ENCODE data around the gene PI4KA.

PI4KA gene

DNA sequence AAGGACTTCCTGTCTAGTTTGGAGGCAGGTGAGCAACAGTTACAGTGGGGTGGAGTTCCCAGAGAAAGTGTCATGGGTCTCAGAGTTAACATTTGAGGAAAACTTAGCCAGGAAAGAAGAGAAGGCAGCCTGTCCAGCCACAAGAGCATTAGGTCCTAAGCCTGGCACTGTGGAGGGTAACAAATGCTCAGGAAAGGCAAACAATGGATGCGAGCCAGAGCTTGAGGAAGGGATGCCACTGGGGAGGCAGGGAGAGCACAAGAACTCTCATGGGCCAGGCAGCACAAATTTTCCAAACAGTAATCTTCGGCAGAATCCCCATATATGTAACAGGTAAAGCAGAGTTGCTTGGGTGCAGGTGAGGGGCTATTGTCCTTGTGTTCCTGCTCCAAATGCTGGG is 92.7 kb downstream of the PI4KA start:
- no peak for ATAC-seq
- no peak for TF ChIP-seq RARB (CRISPR knock-in tag; IDR thresholded peaks at IDR 0.05)
- TF ChIP-seq ZFP30 (CRISPR knock-in tag; IDR thresholded peaks at IDR 0.05) = no peak
- TF ChIP-seq, protein P1, sequence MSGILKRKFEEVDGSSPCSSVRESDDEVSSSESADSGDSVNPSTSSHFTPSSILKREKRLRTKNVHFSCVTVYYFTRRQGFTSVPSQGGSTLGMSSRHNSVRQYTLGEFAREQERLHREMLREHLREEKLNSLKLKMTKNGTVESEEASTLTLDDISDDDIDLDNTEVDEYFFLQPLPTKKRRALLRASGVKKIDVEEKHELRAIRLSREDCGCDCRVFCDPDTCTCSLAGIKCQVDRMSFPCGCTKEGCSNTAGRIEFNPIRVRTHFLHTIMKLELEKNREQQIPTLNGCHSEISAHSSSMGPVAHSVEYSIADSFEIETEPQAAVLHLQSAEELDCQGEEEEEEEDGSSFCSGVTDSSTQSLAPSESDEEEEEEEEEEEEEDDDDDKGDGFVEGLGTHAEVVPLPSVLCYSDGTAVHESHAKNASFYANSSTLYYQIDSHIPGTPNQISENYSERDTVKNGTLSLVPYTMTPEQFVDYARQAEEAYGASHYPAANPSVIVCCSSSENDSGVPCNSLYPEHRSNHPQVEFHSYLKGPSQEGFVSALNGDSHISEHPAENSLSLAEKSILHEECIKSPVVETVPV (CRISPR knock-in tag; IDR thresholded peaks at IDR 0.05) = no peak
- TF ChIP-seq ARNTL (CRISPR knock-in tag; IDR thresholded peaks at IDR 0.05; ENCODE audit: borderline replicate concordance, low read depth) = no peak
- no peak for TF ChIP-seq ISL1 (CRISPR knock-in tag; IDR thresholded peaks at IDR 0.05)
- no peak for TF ChIP-seq GLIS3 (CRISPR knock-in tag; IDR thresholded peaks at IDR 0.05)
- TF ChIP-seq TCF4 (CRISPR knock-in tag; IDR thresholded peaks at IDR 0.05; ENCODE audit: borderline replicate concordance) = no peak
- TF ChIP-seq ESRRG (CRISPR knock-in tag; IDR thresholded peaks at IDR 0.05) = no peak
- TF ChIP-seq, protein P2, sequence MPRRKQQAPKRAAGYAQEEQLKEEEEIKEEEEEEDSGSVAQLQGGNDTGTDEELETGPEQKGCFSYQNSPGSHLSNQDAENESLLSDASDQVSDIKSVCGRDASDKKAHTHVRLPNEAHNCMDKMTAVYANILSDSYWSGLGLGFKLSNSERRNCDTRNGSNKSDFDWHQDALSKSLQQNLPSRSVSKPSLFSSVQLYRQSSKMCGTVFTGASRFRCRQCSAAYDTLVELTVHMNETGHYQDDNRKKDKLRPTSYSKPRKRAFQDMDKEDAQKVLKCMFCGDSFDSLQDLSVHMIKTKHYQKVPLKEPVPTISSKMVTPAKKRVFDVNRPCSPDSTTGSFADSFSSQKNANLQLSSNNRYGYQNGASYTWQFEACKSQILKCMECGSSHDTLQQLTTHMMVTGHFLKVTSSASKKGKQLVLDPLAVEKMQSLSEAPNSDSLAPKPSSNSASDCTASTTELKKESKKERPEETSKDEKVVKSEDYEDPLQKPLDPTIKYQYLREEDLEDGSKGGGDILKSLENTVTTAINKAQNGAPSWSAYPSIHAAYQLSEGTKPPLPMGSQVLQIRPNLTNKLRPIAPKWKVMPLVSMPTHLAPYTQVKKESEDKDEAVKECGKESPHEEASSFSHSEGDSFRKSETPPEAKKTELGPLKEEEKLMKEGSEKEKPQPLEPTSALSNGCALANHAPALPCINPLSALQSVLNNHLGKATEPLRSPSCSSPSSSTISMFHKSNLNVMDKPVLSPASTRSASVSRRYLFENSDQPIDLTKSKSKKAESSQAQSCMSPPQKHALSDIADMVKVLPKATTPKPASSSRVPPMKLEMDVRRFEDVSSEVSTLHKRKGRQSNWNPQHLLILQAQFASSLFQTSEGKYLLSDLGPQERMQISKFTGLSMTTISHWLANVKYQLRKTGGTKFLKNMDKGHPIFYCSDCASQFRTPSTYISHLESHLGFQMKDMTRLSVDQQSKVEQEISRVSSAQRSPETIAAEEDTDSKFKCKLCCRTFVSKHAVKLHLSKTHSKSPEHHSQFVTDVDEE (CRISPR knock-in tag; IDR thresholded peaks at IDR 0.05) = no peak
- TF ChIP-seq, protein P3, sequence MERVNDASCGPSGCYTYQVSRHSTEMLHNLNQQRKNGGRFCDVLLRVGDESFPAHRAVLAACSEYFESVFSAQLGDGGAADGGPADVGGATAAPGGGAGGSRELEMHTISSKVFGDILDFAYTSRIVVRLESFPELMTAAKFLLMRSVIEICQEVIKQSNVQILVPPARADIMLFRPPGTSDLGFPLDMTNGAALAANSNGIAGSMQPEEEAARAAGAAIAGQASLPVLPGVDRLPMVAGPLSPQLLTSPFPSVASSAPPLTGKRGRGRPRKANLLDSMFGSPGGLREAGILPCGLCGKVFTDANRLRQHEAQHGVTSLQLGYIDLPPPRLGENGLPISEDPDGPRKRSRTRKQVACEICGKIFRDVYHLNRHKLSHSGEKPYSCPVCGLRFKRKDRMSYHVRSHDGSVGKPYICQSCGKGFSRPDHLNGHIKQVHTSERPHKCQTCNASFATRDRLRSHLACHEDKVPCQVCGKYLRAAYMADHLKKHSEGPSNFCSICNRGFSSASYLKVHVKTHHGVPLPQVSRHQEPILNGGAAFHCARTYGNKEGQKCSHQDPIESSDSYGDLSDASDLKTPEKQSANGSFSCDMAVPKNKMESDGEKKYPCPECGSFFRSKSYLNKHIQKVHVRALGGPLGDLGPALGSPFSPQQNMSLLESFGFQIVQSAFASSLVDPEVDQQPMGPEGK (CRISPR knock-in tag; IDR thresholded peaks at IDR 0.05; ENCODE audit: borderline replicate concordance) = no peak
- no peak for TF ChIP-seq TOX (CRISPR knock-in tag; IDR thresholded peaks at IDR 0.05; ENCODE audit: borderline replicate concordance)
- TF ChIP-seq CREB5 (CRISPR knock-in tag; IDR thresholded peaks at IDR 0.05; ENCODE audit: low read depth) = no peak
- TF ChIP-seq OSR1 (CRISPR knock-in tag; IDR thresholded peaks at IDR 0.05) = no peak
- no peak for TF ChIP-seq ZNF70 (CRISPR knock-in tag; IDR thresholded peaks at IDR 0.05)

GRCh38 chr22:20764729-20765128 is 93.9 kb downstream of the PI4KA start:
- no peak for ATAC-seq
- TF ChIP-seq ARNTL (CRISPR knock-in tag; IDR thresholded peaks at IDR 0.05; ENCODE audit: borderline replicate concordance, low read depth) (no peak), ZC3H10 (CRISPR knock-in tag; IDR thresholded peaks at IDR 0.05) (no peak), TOX (CRISPR knock-in tag; IDR thresholded peaks at IDR 0.05; ENCODE audit: borderline replicate concordance) (no peak), GLIS3 (CRISPR knock-in tag; IDR thresholded peaks at IDR 0.05) (no peak)

GRCh38 chr22:20764471-20764720 is 94.2 kb downstream of the PI4KA start:
- ATAC-seq = no peak
- no peak for TF ChIP-seq ZNF565 (CRISPR knock-in tag; conservative IDR thresholded peaks at IDR 0.05; ENCODE audit: low read depth)
- no peak for TF ChIP-seq BACH2 (CRISPR knock-in tag; IDR thresholded peaks at IDR 0.05; ENCODE audit: borderline replicate concordance)
- no peak for TF ChIP-seq SNAI2 (CRISPR knock-in tag; IDR thresholded peaks at IDR 0.05)
- no peak for TF ChIP-seq ZNF8 (CRISPR knock-in tag; IDR thresholded peaks at IDR 0.05)
- TF ChIP-seq ARNTL (CRISPR knock-in tag; IDR thresholded peaks at IDR 0.05; ENCODE audit: borderline replicate concordance, low read depth) = no peak
- TF ChIP-seq ZFP30 (CRISPR knock-in tag; IDR thresholded peaks at IDR 0.05) = no peak
- TF ChIP-seq RARB (CRISPR knock-in tag; IDR thresholded peaks at IDR 0.05) = no peak
- TF ChIP-seq, protein P3 (CRISPR knock-in tag; IDR thresholded peaks at IDR 0.05; ENCODE audit: borderline replicate concordance) = no peak
- TF ChIP-seq PPARA (CRISPR knock-in tag; IDR thresholded peaks at IDR 0.05; ENCODE audit: borderline replicate concordance) = no peak
- no peak for TF ChIP-seq TOX (CRISPR knock-in tag; IDR thresholded peaks at IDR 0.05; ENCODE audit: borderline replicate concordance)
- TF ChIP-seq, protein P2 (CRISPR knock-in tag; IDR thresholded peaks at IDR 0.05) = no peak
- TF ChIP-seq ZFP3 (CRISPR knock-in tag; IDR thresholded peaks at IDR 0.05) = no peak
- no peak for TF ChIP-seq ZNF70 (CRISPR knock-in tag; IDR thresholded peaks at IDR 0.05)
- TF ChIP-seq OSR1 (CRISPR knock-in tag; IDR thresholded peaks at IDR 0.05) = no peak
- no peak for TF ChIP-seq CREB5 (CRISPR knock-in tag; IDR thresholded peaks at IDR 0.05; ENCODE audit: low read depth)
- TF ChIP-seq, protein P1 (CRISPR knock-in tag; IDR thresholded peaks at IDR 0.05) = no peak
- TF ChIP-seq GLIS3 (CRISPR knock-in tag; IDR thresholded peaks at IDR 0.05) = no peak

Data from SK-N-SH treated with all-trans-retinoic acid at 6 μM for 48 hours (cell line).